Transverse colon (tissue), 4 donors: ENCODE results near the gene CD74. TPM values are rescaled to one million over a fixed set of nuclear protein-coding genes. Genes with fewer than 3 reads are reported as not detected.
"Not testable (repeated sequence)": the region's sequence is repeated elsewhere in the genome, so short reads cannot be mapped to it uniquely, and the experiment has no call there.

ENCODE experiments used
- DNase-seq: peaks from one replicate; pipeline ENCODE4 v3.0.0-alpha.2; 2019
- H3K27ac ChIP-seq, 4 donors: fragments of 200-600 bp; sonication (generic); 2 replicates each; pipeline ENCODE4 v1.5.1; 2016 to 2018; ENCODE audit warnings: inconsistent platforms in 4 of 4
- H3K27me3 ChIP-seq: fragments of 200-600 bp; sonication (generic); 2 replicates; pipeline ENCODE4 v1.5.1; 2017; ENCODE audit warnings: inconsistent platforms
- H3K36me3 ChIP-seq, 4 donors: fragments of 200-600 bp; sonication (generic); 2 replicates each; pipeline ENCODE4 v1.5.1; 2017 to 2019; ENCODE audit warnings: inconsistent platforms in 4 of 4
- H3K4me1 ChIP-seq, 4 donors: fragments of 200-600 bp; sonication (generic); 2 replicates each; pipeline ENCODE4 v1.5.1; 2017 to 2020; ENCODE audit warnings: inconsistent platforms in 4 of 4
- H3K4me3 ChIP-seq, 4 donors: fragments of 200-600 bp; sonication (generic); 1 replicate in 1 of 4; 2 replicates in 3 of 4; pipeline versions ENCODE4 v1.5.1 to v1.6.1; 2017 to 2019; ENCODE audit warnings: inconsistent platforms in 4 of 4
- H3K9me3 ChIP-seq, 2 donors: fragments of 200-600 bp; sonication (generic); 2 replicates each; pipeline ENCODE4 v1.5.1; 2017 to 2019; ENCODE audit warnings: inconsistent platforms in 2 of 2
- EP300 ChIP-seq: sonication (generic); formaldehyde crosslinking; IDR thresholded peaks from one replicate; pipeline ENCODE4 v1.6.1; 2017; ENCODE audit warnings: antibody characterized with exemption, low read depth
- POLR2A ChIP-seq: fragments of 450-650 bp; IDR thresholded peaks from one replicate; pipeline ENCODE4 v1.6.1; 2016; ENCODE audit warnings: antibody characterized with exemption, mild to moderate bottlenecking, moderate library complexity
- POLR2AphosphoS5 ChIP-seq, 3 donors: sonication (generic); formaldehyde crosslinking; IDR thresholded peaks; one replicate each; pipeline ENCODE4 v1.6.1; 2016; ENCODE audit warnings: antibody characterized with exemption in 3 of 3
- WGBS, 2 donors: methylation state at CpG; one replicate each; pipeline ENCODE4 v1.1.5; 2018; ENCODE audit warnings: low coverage in 1 of 2; 5-methylcytosine and 5-hydroxymethylcytosine counted together
- in situ Hi-C, 4 donors: fragments of 200-750 bp; cut with MboI; loops; one replicate each; pipeline versions ENCODE4 v1.15.0 to v1.15.1; 2017; ENCODE audit warnings: low sequenced_read_pairs in 3 of 4, low pct_ligation_motif_present in 1 of 4, low pct_unique_long_range_greater_than_20kb in 1 of 4
- intact Hi-C: fragments of 100-400 bp; cut with DNase I; formaldehyde crosslinking; loops from one replicate; pipeline ENCODE4 v1.15.1; 2023; ENCODE audit warnings: low total_unique reads
- total RNA-seq, 4 donors: library from RNA; depleted of rRNA; stranded (reverse); fragments of >200 nt; gene quantifications; one replicate each; pipeline ENCODE4 v1.1.0, GENCODE V29; 2016
- TF ChIP-seq, protein P1 (sequence below), 5 experiments: fragments of 200-600 bp in 3 of 5; fragments of 450-650 bp in 2 of 5; sonication (generic) in 3 of 5; IDR thresholded peaks; 1 replicate in 2 of 5; 2 replicates in 3 of 5; pipeline ENCODE4 v1.5.1; 2016 to 2017; ENCODE audit warnings: antibody characterized with exemption in 5 of 5, inconsistent platforms in 3 of 5, mild to moderate bottlenecking in 2 of 5, moderate library complexity in 1 of 5

CD74 gene
- total RNA-seq, 4 donors from 2014 or later = 54.3 to 451 (median 259) TPM

DNA sequence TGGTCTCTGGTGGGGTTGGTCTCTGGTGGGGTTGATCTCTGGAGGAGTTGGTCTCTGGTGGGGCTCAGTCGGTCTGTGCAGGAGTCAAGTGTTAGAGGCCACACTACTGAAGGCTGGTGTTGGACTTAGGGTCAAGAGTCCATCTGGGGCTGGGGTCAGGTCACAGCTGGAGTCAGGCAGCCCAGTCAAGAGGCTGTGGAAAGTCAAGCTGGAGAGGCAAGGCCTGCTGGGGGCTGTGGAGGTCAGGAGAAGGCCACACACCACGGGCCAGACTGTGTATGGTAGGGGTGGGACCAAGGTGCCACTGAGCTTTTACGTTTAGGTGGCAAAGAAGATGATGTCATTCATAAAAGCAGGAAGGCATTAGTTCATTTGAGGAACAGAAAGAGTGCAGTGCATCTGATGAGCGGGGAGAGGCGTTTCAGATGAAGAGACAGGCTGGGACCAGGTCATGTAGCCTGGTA, 16.7 kb upstream of the CD74 start:
- in situ Hi-C loops (loop anchor here (25.0 kb wide), 3 partner anchors 167 to 292 kb away; partner anchors contain the start of genes CDX1 (in 2 of the 4) and PDGFRB (in 2 of the 4)), intact Hi-C loops (no loop called here)
- WGBS, 2 donors = 73 to 82% methylated on average over 4 to 5 of the region's 5 CpGs
- no peaks in the 10 kb centered on the region for H3K27me3 ChIP-seq
- no peaks in the 10 kb centered on the region for H3K9me3 ChIP-seq
- no peaks in the 10 kb centered on the region for H3K36me3 ChIP-seq
- DNase-seq = no peak
- no peak overlapping the region for H3K27ac ChIP-seq
- TF ChIP-seq POLR2A = no peak
- no peak for TF ChIP-seq POLR2AphosphoS5 (IDR thresholded peaks at IDR 0.05)
- TF ChIP-seq, protein P1, sequence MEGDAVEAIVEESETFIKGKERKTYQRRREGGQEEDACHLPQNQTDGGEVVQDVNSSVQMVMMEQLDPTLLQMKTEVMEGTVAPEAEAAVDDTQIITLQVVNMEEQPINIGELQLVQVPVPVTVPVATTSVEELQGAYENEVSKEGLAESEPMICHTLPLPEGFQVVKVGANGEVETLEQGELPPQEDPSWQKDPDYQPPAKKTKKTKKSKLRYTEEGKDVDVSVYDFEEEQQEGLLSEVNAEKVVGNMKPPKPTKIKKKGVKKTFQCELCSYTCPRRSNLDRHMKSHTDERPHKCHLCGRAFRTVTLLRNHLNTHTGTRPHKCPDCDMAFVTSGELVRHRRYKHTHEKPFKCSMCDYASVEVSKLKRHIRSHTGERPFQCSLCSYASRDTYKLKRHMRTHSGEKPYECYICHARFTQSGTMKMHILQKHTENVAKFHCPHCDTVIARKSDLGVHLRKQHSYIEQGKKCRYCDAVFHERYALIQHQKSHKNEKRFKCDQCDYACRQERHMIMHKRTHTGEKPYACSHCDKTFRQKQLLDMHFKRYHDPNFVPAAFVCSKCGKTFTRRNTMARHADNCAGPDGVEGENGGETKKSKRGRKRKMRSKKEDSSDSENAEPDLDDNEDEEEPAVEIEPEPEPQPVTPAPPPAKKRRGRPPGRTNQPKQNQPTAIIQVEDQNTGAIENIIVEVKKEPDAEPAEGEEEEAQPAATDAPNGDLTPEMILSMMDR (IDR thresholded peaks at IDR 0.05) = no peak
- TF ChIP-seq EP300 = no peak
- H3K4me1 ChIP-seq = peaks cover 0 to 12% (median 10%) of the 10 kb centered on the region in 4 donors
- H3K4me3 ChIP-seq = no peak overlapping the region

GRCh38 chr5:150428978-150429377, 16.3 kb upstream of the CD74 start:
- intact Hi-C loops = no loop called here
- no peaks in the 10 kb centered on the region for H3K9me3 ChIP-seq
- H3K27me3 ChIP-seq = no peaks in the 10 kb centered on the region
- TF ChIP-seq, protein P1 (IDR thresholded peaks at IDR 0.05) = no peak
- TF ChIP-seq POLR2AphosphoS5 (IDR thresholded peaks at IDR 0.05) = no peak
- TF ChIP-seq EP300 = no peak
- no peak for TF ChIP-seq POLR2A
- WGBS, 2 donors = 74 to 93% methylated on average over 4 to 5 of the region's 5 CpGs
- H3K4me1 ChIP-seq = peaks cover 0 to 12% (median 10%) of the 10 kb centered on the region in 4 donors
- no peak overlapping the region for H3K4me3 ChIP-seq
- in situ Hi-C loops = loop anchor here (25.0 kb wide), 3 partner anchors 167 to 292 kb away; partner anchors contain the start of genes CDX1 (in 2 of the 4) and PDGFRB (in 2 of the 4)
- no peak for DNase-seq
- H3K36me3 ChIP-seq = no peaks in the 10 kb centered on the region
- peak overlapping the region in 3 of 4 donors; percentile 31 to 45 (median 32) for H3K27ac ChIP-seq

DNA sequence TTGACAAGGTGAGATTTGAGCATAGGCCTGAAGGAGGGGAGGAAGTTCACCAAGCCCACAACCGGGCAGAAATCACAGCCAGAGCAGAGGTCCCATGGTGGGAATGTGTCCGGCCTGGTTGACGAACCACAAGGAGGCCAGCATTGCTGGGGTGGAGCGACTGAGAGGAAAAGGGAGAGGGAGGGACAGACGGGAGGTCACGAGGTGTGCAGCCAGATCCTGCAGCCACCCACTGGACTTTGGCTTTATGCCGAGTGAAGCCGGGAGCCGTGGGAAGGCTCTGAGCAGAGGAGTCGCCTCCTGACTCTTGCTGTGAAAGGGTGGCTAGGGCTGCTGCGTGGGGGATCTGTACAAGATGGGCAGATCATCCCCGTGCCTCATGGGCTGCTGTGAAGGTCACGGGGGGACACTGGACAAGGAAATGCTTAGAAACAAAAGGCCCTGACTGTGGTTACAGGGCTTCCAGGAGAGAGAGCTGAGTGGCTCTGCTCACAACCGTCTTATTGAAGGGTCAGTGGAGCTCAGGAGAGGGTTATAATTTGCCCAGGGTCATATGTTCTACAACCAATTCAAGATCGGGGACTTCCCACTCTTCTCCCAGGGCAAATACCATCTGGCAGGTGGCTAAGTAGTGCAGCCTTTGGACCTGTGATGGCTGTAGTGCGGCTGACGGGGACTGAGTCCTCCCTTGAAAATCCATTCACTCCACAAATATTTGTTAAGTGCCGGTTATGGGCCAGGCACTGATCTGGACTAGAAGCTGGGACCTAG, 15.6 kb upstream of the CD74 start:
- H3K36me3 ChIP-seq = no peaks in the 10 kb centered on the region
- peaks cover 0 to 12% (median 10%) of the 10 kb centered on the region in 4 donors for H3K4me1 ChIP-seq
- H3K27ac ChIP-seq = peak overlapping the region; percentile 23 to 45 (median 32)
- in situ Hi-C loops = loop anchor here (25.0 kb wide), 3 partner anchors 166 to 291 kb away; partner anchors contain the start of genes CDX1 (in 2 of the 4) and PDGFRB (in 2 of the 4)
- intact Hi-C loops = no loop called here
- no peaks in the 10 kb centered on the region for H3K27me3 ChIP-seq
- H3K9me3 ChIP-seq = no peaks in the 10 kb centered on the region
- H3K4me3 ChIP-seq = no peak overlapping the region
- no peak for TF ChIP-seq POLR2A
- no peak for TF ChIP-seq POLR2AphosphoS5 (IDR thresholded peaks at IDR 0.05)
- TF ChIP-seq, protein P1 (IDR thresholded peaks at IDR 0.05) = no peak
- no peak for TF ChIP-seq EP300
- DNase-seq = peak; percentile 67
- 10 to 46% methylated on average over 9 to 18 of the region's 18 CpGs for WGBS, 2 donors

DNA sequence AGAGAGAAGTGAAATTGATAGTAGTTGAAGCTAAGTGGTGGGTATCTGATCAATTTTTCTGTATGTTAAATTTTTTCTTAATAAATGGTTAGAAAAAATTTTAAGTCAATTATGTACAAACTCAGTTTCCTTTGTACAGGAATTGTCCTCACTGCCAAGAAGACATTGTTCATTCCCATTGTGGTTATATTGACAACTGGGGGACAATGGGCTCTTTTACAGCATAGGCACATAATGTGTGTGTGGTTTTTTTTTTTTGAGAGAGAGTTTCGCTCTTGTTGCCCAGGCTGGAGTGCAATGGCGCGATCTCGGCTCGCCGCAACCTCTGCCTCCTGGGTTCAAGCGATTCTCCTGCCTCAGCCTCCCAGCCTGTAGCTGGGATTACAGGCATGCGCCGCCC, 13.5 kb upstream of the CD74 start:
- H3K36me3 ChIP-seq, H3K27me3 ChIP-seq, intact Hi-C loops, H3K4me3 ChIP-seq, H3K9me3 ChIP-seq, H3K27ac ChIP-seq, DNase-seq: not testable (repeated sequence)
- WGBS, 2 donors = 93 to 94% methylated on average over 8 to 9 of the region's 9 CpGs
- peaks cover 0 to 12% (median 10%) of the 10 kb centered on the region in 4 donors for H3K4me1 ChIP-seq
- in situ Hi-C loops = loop anchor here (25.0 kb wide), 3 partner anchors 164 to 289 kb away; partner anchors contain the start of genes CDX1 (in 2 of the 4) and PDGFRB (in 2 of the 4)
